Endothelial cell of umbilical vein (primary cell): ENCODE results near the gene RPS13. TPM values are rescaled to one million over a fixed set of nuclear protein-coding genes. Genes with fewer than 3 reads are reported as not detected.
"Not testable (repeated sequence)": the region's sequence is repeated elsewhere in the genome, so short reads cannot be mapped to it uniquely, and the experiment has no call there.

Experiments
- BruUV-seq: library from RNA; stranded (reverse); fragments of 400-500 nt; replicated peaks from 2 replicates; lab custom pipeline; 2021; lab: Mats Ljungman, UMichigan
- CTCF ChIA-PET: fragments of 300-600, 350-600 bp; sonication (Branson Sonifier 250); formaldehyde crosslinking; loops from one replicate; lab custom pipeline; 2021; ENCODE audit warnings: antibody characterized with exemption, inconsistent platforms; lab: Charles Lee
- POLR2A ChIA-PET: fragments of 300-600, 350-600 bp; sonication (Branson Sonifier 250); formaldehyde crosslinking; loops from one replicate; lab custom pipeline; 2021; ENCODE audit warnings: antibody characterized with exemption, inconsistent platforms; lab: Charles Lee
- DNase-seq: peaks from one replicate; pipeline ENCODE4 v3.0.0-alpha.2; 2011; ENCODE audit warnings: low read depth, low spot score
- FAIRE-seq: peaks from 2 replicates; lab custom pipeline; 2011; peaks lifted over from hg19 to GRCh38; lab: Jason Lieb, UNC
- H2AFZ ChIP-seq: 2 replicates; pipeline ENCODE4 v1.6.0; 2012; ENCODE audit warnings: low read depth, low read length, control low read depth, inconsistent platforms
- H3K27ac ChIP-seq: 2 replicates; pipeline ENCODE4 v1.5.1; 2011; ENCODE audit warnings: low read depth, mild to moderate bottlenecking, control low read depth, low read length, moderate library complexity; ENCODE audit not compliant: insufficient read depth
- H3K27me3 ChIP-seq, 2 experiments: 2 replicates each; pipeline versions ENCODE4 v1.6.0 to v1.6.1; 2011; ENCODE audit warnings: low read length in 2 of 2, mixed read lengths in 1 of 2; ENCODE audit not compliant: control insufficient read depth in 2 of 2, insufficient read depth in 2 of 2
- H3K36me3 ChIP-seq, 2 experiments: 2 replicates in 1 of 2; 3 replicates in 1 of 2; pipeline ENCODE4 v1.5.1; 2011; ENCODE audit warnings: low read length in 2 of 2, mild to moderate bottlenecking in 1 of 2, moderate library complexity in 1 of 2; ENCODE audit not compliant: control insufficient read depth in 2 of 2, insufficient read depth in 2 of 2; ENCODE audit errors: extremely low read depth in 1 of 2
- H3K4me1 ChIP-seq: 3 replicates; pipeline ENCODE4 v1.5.1; 2011; ENCODE audit warnings: mild to moderate bottlenecking, low read length; ENCODE audit not compliant: control insufficient read depth, insufficient read depth; ENCODE audit errors: extremely low read depth
- H3K4me2 ChIP-seq: 2 replicates; pipeline ENCODE4 v1.6.1; 2011; ENCODE audit warnings: low read length, control low read depth, mixed read lengths; ENCODE audit not compliant: insufficient read depth
- H3K4me3 ChIP-seq, 3 experiments: fragments of 200-600 bp in 1 of 3; sonication (generic), shearing (Covaris generic) in 1 of 3; replicated peaks in 1 of 3; 2 replicates each; pipeline ENCODE4 v1.5.1; 2011 to 2016; ENCODE audit warnings: control low read depth in 3 of 3, low read length in 3 of 3, mild to moderate bottlenecking in 2 of 3, inconsistent platforms in 1 of 3, low read depth in 1 of 3, moderate library complexity in 1 of 3; ENCODE audit not compliant: insufficient read depth in 1 of 3
- H3K79me2 ChIP-seq: 2 replicates; pipeline ENCODE4 v1.6.0; 2012; ENCODE audit warnings: low read length, inconsistent platforms; ENCODE audit not compliant: control insufficient read depth, insufficient read depth
- H3K9ac ChIP-seq: replicated peaks from 2 replicates; pipeline ENCODE3; 2011; ENCODE audit warnings: low read length, control low read depth; ENCODE audit not compliant: insufficient read depth; ENCODE audit errors: extremely low read depth
- H3K9me1 ChIP-seq: replicated peaks from 3 replicates; pipeline ENCODE4 v1.6.0; 2011; ENCODE audit warnings: mild to moderate bottlenecking, low read length; ENCODE audit not compliant: control insufficient read depth, insufficient read depth; ENCODE audit errors: extremely low read depth
- H3K9me3 ChIP-seq: replicated peaks from 2 replicates; pipeline ENCODE4 v1.5.1; 2012; ENCODE audit warnings: low read length, inconsistent platforms; ENCODE audit not compliant: control insufficient read depth, insufficient read depth
- H4K20me1 ChIP-seq: replicated peaks from 2 replicates; pipeline ENCODE3; 2011; ENCODE audit warnings: mild to moderate bottlenecking, low read length; ENCODE audit not compliant: control insufficient read depth, insufficient read depth; ENCODE audit errors: extremely low read depth
- EZH2 ChIP-seq: IDR thresholded peaks from 2 replicates; pipeline ENCODE4 v1.6.1; 2012; ENCODE audit warnings: borderline replicate concordance, low read depth, mild to moderate bottlenecking, moderate library complexity, low read length, inconsistent platforms; ENCODE audit not compliant: severe bottlenecking
- FOS ChIP-seq: IDR thresholded peaks from 2 replicates; pipeline ENCODE4 v1.6.1; 2011; ENCODE audit warnings: mild to moderate bottlenecking, low read length, moderate library complexity, borderline replicate concordance; ENCODE audit not compliant: insufficient read depth
- MYC ChIP-seq: IDR thresholded peaks from one replicate; pipeline ENCODE4 v1.6.1; 2011; ENCODE audit warnings: mild to moderate bottlenecking, low read depth, low read length
- POLR2A ChIP-seq: IDR thresholded peaks from 2 replicates; pipeline ENCODE4 v1.6.1; 2012; ENCODE audit warnings: low read depth, mild to moderate bottlenecking, control low read depth, low read length
- POLR2AphosphoS5 ChIP-seq: IDR thresholded peaks from 2 replicates; pipeline ENCODE4 v1.6.1; 2012; ENCODE audit warnings: low read depth, mild to moderate bottlenecking, control low read depth, low read length, moderate library complexity; ENCODE audit not compliant: insufficient read depth
- dilution Hi-C: fragments of 300-500 bp; cut with MboI; formaldehyde crosslinking; loops from one replicate; pipeline ENCODE4 v1.15.0; 2019; ENCODE audit warnings: low sequenced_read_pairs; ENCODE audit not compliant: extremely low pct_ligation_motif_present
- intact Hi-C: fragments of 100-400 bp; cut with micrococcal nuclease; formaldehyde crosslinking; loops from one replicate; pipeline ENCODE4 v1.10.0; 2022
- polyA plus RNA-seq, 4 experiments: library from polyadenylated mRNA; depleted of rRNA in 3 of 4; stranded (reverse) in 3 of 4; unstranded in 1 of 4; fragments of >200 nt; gene quantifications; 2 replicates each; pipeline versions ENCODE4 v1.2.1 to v1.2.3, GENCODE V29; 2011 to 2012; ENCODE audit warnings: missing spikeins in 1 of 4
- total RNA-seq: library from RNA; stranded (reverse); gene quantifications from 2 replicates; pipeline ENCODE4 v1.2.3, GENCODE V29; 2021
- TF ChIP-seq, protein P1 (sequence below), 2 donors: IDR thresholded peaks; 1 replicate in 1 of 2; 2 replicates in 1 of 2; pipeline ENCODE4 v1.5.1; 2011; ENCODE audit warnings: low read length in 2 of 2, mild to moderate bottlenecking in 2 of 2, moderate library complexity in 2 of 2, control low read depth in 1 of 2, inconsistent platforms in 1 of 2, low read depth in 1 of 2; ENCODE audit not compliant: insufficient read depth in 1 of 2; ENCODE audit errors: extremely low read depth in 1 of 2

The RPS13 gene
- total and polyA plus RNA-seq, 2 donors (not counting 3 experiments of a cell fraction or from before 2014, with no cell fraction given): 1,169 to 1,745 TPM

DNA sequence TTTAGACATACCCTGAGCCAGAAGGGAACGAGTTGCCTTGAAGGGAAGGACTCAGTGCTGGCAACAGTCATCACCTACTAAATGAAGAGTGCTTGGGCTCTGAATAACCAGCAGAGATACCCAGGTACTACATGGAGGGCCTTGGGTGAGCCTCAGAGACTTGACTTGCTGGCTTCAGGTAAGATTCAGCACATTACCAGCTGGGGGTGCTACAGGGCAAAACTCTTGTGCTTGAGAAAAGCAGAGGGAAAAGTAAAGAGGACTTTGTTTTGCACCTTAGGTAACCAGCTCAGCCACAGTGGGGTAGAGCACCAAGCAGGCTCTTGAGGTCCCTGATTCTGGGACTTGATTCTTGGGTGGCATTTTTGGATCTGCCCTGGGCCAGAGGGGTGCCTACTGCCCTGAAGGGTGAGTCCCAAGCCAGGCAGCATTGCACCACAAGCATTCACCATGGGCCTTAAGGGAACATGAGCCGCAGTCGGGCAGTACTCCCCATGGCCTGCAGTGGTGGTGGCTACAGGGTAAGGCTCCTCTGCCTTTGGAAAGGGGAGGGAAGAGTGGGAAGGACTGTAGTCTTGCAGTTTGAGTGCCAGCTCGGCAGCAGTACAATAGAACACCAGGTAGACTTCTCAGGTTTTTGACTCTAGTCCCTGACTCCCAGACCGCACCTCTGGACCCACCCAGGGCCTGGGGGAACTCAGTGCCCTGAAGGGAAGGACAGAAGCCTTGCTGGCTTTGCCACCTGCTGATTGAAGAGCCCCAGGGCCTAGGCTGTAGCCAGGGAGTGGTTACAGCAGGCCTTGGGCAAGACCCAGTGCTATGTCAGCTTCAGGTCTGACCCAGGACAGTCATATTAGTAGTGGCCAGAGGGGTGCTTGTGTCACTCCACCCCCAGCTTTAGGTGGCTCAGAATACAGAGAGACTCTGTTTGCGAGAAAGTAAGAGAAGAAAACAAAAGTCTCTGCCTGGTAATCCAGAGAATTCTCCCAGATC, 40.5 kb downstream of the RPS13 start:
- TF ChIP-seq POLR2AphosphoS5 (no peak), POLR2A (no peak), MYC (no peak), EZH2 (no peak), FOS (no peak)
- TF ChIP-seq, protein P1, sequence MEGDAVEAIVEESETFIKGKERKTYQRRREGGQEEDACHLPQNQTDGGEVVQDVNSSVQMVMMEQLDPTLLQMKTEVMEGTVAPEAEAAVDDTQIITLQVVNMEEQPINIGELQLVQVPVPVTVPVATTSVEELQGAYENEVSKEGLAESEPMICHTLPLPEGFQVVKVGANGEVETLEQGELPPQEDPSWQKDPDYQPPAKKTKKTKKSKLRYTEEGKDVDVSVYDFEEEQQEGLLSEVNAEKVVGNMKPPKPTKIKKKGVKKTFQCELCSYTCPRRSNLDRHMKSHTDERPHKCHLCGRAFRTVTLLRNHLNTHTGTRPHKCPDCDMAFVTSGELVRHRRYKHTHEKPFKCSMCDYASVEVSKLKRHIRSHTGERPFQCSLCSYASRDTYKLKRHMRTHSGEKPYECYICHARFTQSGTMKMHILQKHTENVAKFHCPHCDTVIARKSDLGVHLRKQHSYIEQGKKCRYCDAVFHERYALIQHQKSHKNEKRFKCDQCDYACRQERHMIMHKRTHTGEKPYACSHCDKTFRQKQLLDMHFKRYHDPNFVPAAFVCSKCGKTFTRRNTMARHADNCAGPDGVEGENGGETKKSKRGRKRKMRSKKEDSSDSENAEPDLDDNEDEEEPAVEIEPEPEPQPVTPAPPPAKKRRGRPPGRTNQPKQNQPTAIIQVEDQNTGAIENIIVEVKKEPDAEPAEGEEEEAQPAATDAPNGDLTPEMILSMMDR (IDR thresholded peaks at IDR 0.05; ENCODE audit: extremely low read depth in 1 of 2, insufficient read depth in 1 of 2, low read depth in 1 of 2, low read length in 2 of 2): peak in 1 of 2 donors; percentile 29
- H3K4me2 ChIP-seq: no peak overlapping the region
- dilution Hi-C loops (no loop called here), intact Hi-C loops (no loop called here)
- no peaks in the 10 kb centered on the region for H3K27me3 ChIP-seq
- no peaks in the 10 kb centered on the region for H4K20me1 ChIP-seq
- H3K27ac ChIP-seq: no peak overlapping the region
- H3K4me1 ChIP-seq: no peaks in the 10 kb centered on the region
- POLR2A ChIA-PET: no interaction called here
- BruUV-seq: no TSS peak
- H3K9ac ChIP-seq: no peak overlapping the region
- CTCF ChIA-PET: interaction anchor here (0.6 to 2.5 kb wide), 5 partner anchors 17 to 467 kb away, joined by 3 to 15 read pairs (median 3); partner anchors contain the start of gene RPS13
- FAIRE-seq (no peak), DNase-seq (no peak)
- no peak overlapping the region for H2AFZ ChIP-seq
- H3K9me3 ChIP-seq: no peaks in the 10 kb centered on the region
- no peaks in the 10 kb centered on the region for H3K9me1 ChIP-seq
- no peak overlapping the region for H3K4me3 ChIP-seq
- H3K79me2 ChIP-seq: no peaks in the 10 kb centered on the region
- H3K36me3 ChIP-seq: no peaks in the 10 kb centered on the region

DNA sequence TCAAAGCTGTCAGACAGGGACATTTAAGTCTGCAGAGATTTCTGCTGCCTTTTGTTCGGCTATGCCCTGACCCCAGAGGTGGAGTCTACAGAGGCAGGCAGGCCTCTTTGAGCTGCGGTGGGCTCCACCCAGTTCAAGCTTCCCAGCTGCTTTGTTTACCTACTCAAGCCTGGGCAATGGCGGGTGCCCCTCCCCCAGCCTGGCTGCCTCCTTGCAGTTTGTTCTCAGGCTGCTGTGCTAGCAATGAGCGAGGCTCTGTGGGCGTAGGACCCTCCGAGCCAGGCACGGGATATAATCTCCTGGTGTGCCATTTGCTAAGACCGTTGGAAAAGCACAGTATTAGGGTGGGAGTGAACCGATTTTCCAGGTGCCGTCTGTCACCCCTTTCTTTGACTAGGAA, 43.4 kb downstream of the RPS13 start:
- H3K9me3 ChIP-seq, dilution Hi-C loops, H3K36me3 ChIP-seq, intact Hi-C loops, H3K27ac ChIP-seq, H3K79me2 ChIP-seq, POLR2A ChIA-PET, FAIRE-seq, H4K20me1 ChIP-seq, BruUV-seq, H3K27me3 ChIP-seq, H2AFZ ChIP-seq, H3K9me1 ChIP-seq, CTCF ChIA-PET, H3K4me2 ChIP-seq, H3K9ac ChIP-seq, H3K4me1 ChIP-seq, DNase-seq, H3K4me3 ChIP-seq: not testable (repeated sequence)
